NOMO-1 treated with dmso at 0.1 percent for 144 hours (cell line): ENCODE measurements around the gene ITGB8.

ENCODE experiments used
- DNase-seq: peaks from one replicate; lab custom pipeline; 2025; ENCODE audit not compliant: unreplicated experiment; lab: John Stamatoyannopoulos, UW

The ITGB8 gene

GRCh38 chr7:20331910-20332813 is 1.5 kb downstream of the ITGB8 start:
- DNase-seq: no peak

GRCh38 chr7:20338285-20338684 is 7.6 kb downstream of the ITGB8 start:
- DNase-seq: no peak

DNA sequence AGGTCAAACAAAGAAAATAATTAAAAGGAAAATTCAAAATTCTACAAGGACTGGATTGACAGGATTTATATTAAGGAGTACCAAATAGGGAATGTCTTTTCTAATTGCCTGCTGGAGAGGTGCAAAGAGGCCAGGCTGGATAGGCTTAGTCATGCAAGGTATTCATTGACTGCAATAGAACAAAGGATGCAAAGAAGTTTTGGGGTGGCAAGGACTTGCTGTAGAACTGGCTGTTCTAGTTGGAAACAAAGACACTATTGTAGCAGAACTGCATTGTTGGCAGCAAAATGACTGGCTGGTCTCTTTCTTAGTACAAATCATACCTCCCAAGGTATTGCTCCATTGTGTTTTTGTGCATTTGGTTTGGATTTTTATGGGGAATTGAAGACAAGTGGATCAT is 10.1 kb downstream of the ITGB8 start:
- DNase-seq: no peak

GRCh38 chr7:20343205-20343604 is 12.5 kb downstream of the ITGB8 start:
- DNase-seq: no peak

DNA sequence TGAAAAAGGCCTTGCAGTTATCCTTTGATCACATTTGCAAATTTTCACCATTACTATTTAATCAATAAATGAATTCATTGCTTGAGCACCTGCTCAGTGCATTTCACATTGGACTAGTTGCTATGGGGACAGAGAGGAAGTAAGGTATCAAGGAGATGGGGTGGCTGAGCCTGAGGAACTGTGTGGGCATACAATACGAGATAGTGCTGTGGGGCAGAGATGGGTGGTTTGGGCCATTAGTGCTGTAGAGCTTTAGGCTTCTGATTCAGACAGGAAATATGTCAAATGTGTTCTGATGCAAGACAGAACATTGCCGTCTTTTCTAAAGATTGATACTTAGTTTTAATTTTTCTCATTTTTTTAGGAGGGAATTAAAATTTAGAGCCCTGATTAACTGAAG is 13.2 kb downstream of the ITGB8 start:
- DNase-seq: no peak

DNA sequence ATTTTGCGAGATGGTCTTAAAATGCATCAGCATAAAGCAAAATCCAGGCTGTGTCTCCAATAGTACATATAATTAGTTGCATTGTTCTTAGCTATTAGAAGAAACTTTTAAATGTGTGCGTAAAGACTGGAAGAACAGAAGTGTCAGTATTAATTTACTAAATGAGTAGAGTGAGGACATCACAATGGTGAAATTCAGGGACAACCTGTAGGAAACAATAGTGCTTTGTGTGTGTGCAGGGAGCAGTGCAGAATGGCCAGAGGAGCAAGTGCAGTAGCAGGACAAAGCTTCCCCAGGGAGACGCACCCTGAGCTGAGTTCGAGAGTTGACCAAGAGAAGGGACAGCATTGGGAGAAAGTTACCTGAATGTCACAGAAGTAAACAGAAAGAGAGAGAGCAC is 13.7 kb downstream of the ITGB8 start:
- no peak for DNase-seq

- DNase-seq: no peak
These were observed 15.9 kb downstream of the ITGB8 start for GRCh38 chr7:20346577-20346976.

GRCh38 chr7:20347680-20348079 is 17.0 kb downstream of the ITGB8 start:
- DNase-seq: no peak

DNA sequence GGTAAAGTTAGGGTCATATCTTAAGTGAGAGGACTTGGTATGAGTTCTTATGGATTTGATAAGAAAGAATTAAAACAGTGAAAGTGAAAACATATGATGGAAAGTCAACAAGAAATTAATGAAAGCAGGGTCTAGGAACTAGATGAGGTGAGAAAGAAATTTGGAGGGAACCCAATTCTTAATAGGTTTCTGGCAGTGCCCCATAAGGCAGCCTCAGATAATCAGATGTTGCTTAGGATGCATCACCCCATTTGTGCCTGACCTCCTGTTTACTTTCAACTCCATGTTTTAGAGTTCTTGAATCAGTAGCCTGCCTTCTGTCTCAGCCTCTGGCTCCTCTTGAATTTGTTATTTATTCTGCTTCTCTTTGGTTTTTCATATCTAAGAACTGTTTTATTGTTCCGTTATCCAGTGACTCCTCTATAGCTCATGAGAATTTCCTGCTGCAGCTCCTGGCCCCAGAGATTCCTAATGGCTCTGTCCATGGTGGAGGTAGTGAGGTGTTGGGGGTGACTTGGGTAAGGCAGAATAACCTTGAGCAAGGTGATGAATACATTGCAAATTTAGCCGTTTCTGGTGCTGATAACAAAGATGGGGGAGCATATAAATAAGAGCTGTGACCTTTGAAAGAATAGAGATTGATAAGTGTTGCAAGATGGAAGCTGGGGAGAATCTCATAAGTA is 17.6 kb downstream of the ITGB8 start:
- no peak for DNase-seq

GRCh38 chr7:20350518-20350951 is 19.8 kb downstream of the ITGB8 start:
- no peak for DNase-seq

DNA sequence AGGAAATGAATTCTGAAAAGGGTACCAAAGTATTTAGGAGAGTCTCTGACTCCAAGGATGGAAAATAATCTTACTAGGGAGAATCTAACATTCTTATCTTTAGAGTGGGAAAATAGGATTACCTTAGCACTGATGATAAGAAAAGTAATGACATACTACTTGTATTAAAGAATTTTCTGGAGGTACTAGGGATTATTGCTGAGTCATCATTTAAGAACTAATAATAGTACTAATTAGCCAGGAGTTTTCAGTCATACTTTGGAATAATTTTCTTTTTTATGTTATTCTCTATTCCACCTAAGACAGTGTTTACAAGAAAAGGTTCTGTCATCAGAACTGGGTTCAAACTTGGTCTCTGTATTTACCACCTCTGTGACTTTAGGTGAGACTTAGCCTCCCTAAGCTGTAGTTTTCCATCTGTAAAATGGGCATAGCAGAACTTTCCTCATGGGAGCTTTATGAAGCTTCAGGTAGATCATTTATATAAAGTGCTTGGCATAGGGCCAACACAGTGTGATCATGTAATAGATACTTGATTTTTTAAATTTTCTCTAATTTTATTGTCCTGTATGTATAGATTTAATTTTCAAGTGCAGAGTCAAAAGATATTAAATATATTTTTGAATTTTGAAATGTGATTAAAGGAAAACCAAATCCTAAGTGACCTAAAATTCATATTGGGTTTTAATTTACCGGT is 20.4 kb downstream of the ITGB8 start:
- no peak for DNase-seq

DNA sequence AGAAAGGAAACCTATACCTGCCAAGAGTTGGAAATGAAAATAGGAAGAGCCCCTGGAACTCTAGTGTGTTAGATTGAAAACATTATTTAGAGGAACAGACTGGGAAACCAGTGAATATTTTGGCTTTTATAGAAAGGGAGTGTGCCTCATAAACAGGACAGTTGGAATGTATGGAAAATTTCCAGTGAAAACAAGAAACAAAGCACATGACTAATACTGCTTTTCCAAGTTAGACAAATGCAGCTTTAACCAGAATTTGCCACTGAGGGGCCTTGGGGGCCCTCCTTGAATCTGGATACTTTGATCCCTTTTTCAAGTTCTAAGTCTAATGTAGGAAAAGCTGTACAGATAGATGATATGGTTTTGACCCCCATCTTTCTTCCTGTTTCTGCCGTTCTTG is 21.2 kb downstream of the ITGB8 start:
- no peak for DNase-seq

GRCh38 chr7:20352573-20353306 is 22.0 kb downstream of the ITGB8 start:
- no peak for DNase-seq

- no peak for DNase-seq
These were observed 24.2 kb downstream of the ITGB8 start for GRCh38 chr7:20354610-20355528.

- no peak for DNase-seq
These were observed 27.4 kb downstream of the ITGB8 start for GRCh38 chr7:20358106-20358505.

GRCh38 chr7:20358762-20359282 is 28.1 kb downstream of the ITGB8 start:
- no peak for DNase-seq

DNA sequence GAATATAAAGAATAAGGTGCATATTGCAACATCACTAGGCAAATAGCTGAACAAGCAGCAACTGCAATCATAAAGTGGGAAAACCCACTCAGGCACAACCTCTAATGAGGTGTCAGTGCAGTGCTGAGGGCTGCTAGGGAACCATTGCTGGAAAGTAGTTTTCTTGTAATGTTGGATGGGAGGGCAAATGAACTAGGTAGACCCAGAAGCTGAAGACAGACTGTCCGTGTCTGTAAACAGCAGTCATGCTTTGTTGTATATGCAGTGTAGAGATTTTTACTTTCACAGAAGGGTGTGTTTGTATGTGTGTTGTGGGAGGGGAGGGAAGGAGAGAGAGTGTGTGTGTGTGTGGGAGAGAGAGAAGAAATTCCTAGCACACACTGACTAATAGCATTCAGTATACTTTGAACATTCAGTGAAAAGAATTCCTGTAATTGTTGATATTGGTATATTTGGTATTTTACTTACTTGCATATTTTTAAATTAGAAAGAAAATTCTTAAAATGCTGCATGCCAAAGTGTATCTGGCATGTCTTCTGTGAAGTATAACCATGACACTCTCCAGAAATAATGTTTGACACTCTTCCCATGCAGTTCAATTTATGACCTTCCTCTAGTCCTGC is 28.8 kb downstream of the ITGB8 start:
- no peak for DNase-seq

- DNase-seq: no peak
These were observed 32.0 kb downstream of the ITGB8 start for GRCh38 chr7:20362574-20363253.
